Fibroblast of villous mesenchyme (primary cell): ENCODE results near the gene IRAK1. TPM values are rescaled to one million over a fixed set of nuclear protein-coding genes. Genes with fewer than 3 reads are reported as not detected.

Experiments used
- DNase-seq: peaks from one replicate; pipeline ENCODE4 v3.0.0-alpha.2; 2010; ENCODE audit warnings: low read depth
- H3K4me3 ChIP-seq: 2 replicates; pipeline ENCODE4 v1.5.1; 2011; ENCODE audit warnings: low read depth, mild to moderate bottlenecking, low read length
- CTCF ChIP-seq: IDR thresholded peaks from 2 replicates; pipeline ENCODE4 v1.5.1; 2012; ENCODE audit warnings: low read depth, mild to moderate bottlenecking, low read length; ENCODE audit not compliant: insufficient read depth
- total RNA-seq: library from RNA; depleted of rRNA; stranded (reverse); fragments of >200 nt; gene quantifications from 2 replicates; pipeline ENCODE4 v1.2.3, GENCODE V29; 2012

The IRAK1 gene
- total RNA-seq, 1 donor: 62.6 TPM

- TF ChIP-seq CTCF: no peak
- H3K4me3 ChIP-seq: peak overlapping the region; percentile 88
- no peak for DNase-seq
Observed at GRCh38 chrX:153968754-153969124, 51.0 kb downstream of the IRAK1 start.

GRCh38 chrX:153968255-153968654 is 51.4 kb downstream of the IRAK1 start:
- DNase-seq: no peak
- TF ChIP-seq CTCF: no peak
- H3K4me3 ChIP-seq: peak overlapping the region; percentile 88

GRCh38 chrX:153967536-153968224 is 52.0 kb downstream of the IRAK1 start:
- no peak for DNase-seq
- no peak for TF ChIP-seq CTCF
- H3K4me3 ChIP-seq: no peak overlapping the region

GRCh38 chrX:153966841-153967535 is 52.7 kb downstream of the IRAK1 start:
- DNase-seq: no peak
- TF ChIP-seq CTCF: no peak
- H3K4me3 ChIP-seq: no peak overlapping the region

GRCh38 chrX:153966283-153966688 is 53.4 kb downstream of the IRAK1 start:
- TF ChIP-seq CTCF: no peak
- no peak overlapping the region for H3K4me3 ChIP-seq
- no peak for DNase-seq

- no peak for DNase-seq
- TF ChIP-seq CTCF: no peak
Observed at GRCh38 chrX:153965406-153965805, 54.3 kb downstream of the IRAK1 start.

More at GRCh38 chrX:153965406-153965805, 54.3 kb downstream of the IRAK1 start:
- no peak overlapping the region for H3K4me3 ChIP-seq
